Sigmoid colon (tissue), 7 donors: ENCODE data around the gene ADSL. TPM values are rescaled to one million over a fixed set of nuclear protein-coding genes. Genes with fewer than 3 reads are reported as not detected.

Source experiments
- DNase-seq: peaks from one replicate; pipeline ENCODE4 v3.0.0-alpha.2; 2019
- H3K27ac ChIP-seq, 4 donors: fragments of 200-600 bp; sonication (generic); one replicate each; pipeline ENCODE4 v1.5.1; 2016 to 2019; ENCODE audit warnings: mild to moderate bottlenecking in 1 of 4
- H3K27me3 ChIP-seq, 3 donors: fragments of 200-600 bp; sonication (generic); one replicate each; pipeline ENCODE4 v1.5.1; 2019; ENCODE audit warnings: mild to moderate bottlenecking in 1 of 3
- H3K36me3 ChIP-seq, 4 donors: fragments of 200-600 bp; sonication (generic); one replicate each; pipeline ENCODE4 v1.5.1; 2016 to 2019
- H3K4me1 ChIP-seq, 4 donors: fragments of 200-600 bp; sonication (generic); one replicate each; pipeline ENCODE4 v1.5.1; 2017 to 2019
- H3K4me3 ChIP-seq, 4 donors: fragments of 200-600 bp; sonication (generic); one replicate each; pipeline ENCODE4 v1.5.1; 2017 to 2019; ENCODE audit warnings: mild to moderate bottlenecking in 2 of 4, moderate library complexity in 1 of 4
- H3K9me3 ChIP-seq, 4 donors: fragments of 200-600 bp in 3 of 4; sonication (generic) in 3 of 4; one replicate each; pipeline versions ENCODE4 v1.5.1 to v1.6.1; 2013 to 2019
- CTCF ChIP-seq, 4 experiments: fragments of 450-650 bp in 3 of 4; fragments of 200-600 bp in 1 of 4; IDR thresholded peaks; one replicate each; pipeline ENCODE4 v1.5.1; 2016 to 2019; ENCODE audit warnings: antibody characterized with exemption in 4 of 4, mild to moderate bottlenecking in 3 of 4, moderate library complexity in 2 of 4
- EP300 ChIP-seq, 4 donors: sonication (generic); formaldehyde crosslinking; IDR thresholded peaks; one replicate each; pipeline ENCODE4 v1.6.1; 2017; ENCODE audit warnings: antibody characterized with exemption in 4 of 4
- POLR2A ChIP-seq, 2 donors: fragments of 450-650 bp; IDR thresholded peaks; one replicate each; pipeline ENCODE4 v1.6.1; 2016; ENCODE audit warnings: antibody characterized with exemption in 2 of 2, mild to moderate bottlenecking in 2 of 2, moderate library complexity in 2 of 2
- POLR2AphosphoS5 ChIP-seq, 4 donors: sonication (generic); formaldehyde crosslinking; IDR thresholded peaks; one replicate each; pipeline ENCODE4 v1.6.1; 2017; ENCODE audit warnings: antibody characterized with exemption in 4 of 4
- WGBS, 2 donors: extraction: QIAGEN DNeasy Blood & Tissue Kit; methylation state at CpG; one replicate each; pipeline ENCODE4 v1.1.7; 2013; 5-methylcytosine and 5-hydroxymethylcytosine counted together
- intact Hi-C: fragments of 100-400 bp; cut with DNase I; formaldehyde crosslinking; loops from one replicate; pipeline ENCODE4 v1.15.1; 2023
- polyA plus RNA-seq, 3 donors: library from polyadenylated mRNA; stranded (reverse); fragments of 200-250 nt; gene quantifications; one replicate each; pipeline ENCODE4 v1.2.3, GENCODE V29; 2013
- total RNA-seq, 4 donors: library from RNA; depleted of rRNA; stranded (reverse); fragments of >200 nt; gene quantifications; one replicate each; pipeline ENCODE4 v1.1.0, GENCODE V29; 2016
- donor health status: healthy with polysubstance abuse.
- donor health status: Bipolar disorder and iron deficiency.
- donor health status: healthy.

Gene ADSL
- total and polyA plus RNA-seq, 7 donors, result 34.0 to 469 (median 86.7) TPM

DNA sequence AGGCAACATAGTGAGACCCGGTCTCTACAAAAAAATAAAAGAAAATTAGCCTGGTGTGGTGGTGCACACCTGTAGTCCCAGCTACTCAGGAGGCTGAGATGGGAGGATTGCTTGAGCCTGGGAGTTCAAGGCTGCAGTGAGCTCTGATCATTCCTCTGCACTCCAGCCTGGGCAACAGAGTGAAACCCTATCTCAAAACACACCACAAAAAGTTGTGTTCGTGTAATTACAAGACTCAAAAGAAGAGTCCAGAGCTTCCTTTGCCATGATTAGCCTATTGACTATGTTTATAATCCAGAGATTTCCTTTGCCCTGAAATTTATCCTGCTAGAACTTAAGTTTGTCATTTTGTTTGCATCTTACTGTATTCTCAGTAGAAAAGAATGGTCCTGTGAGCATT, 45.1 kb downstream of the ADSL start:
- 78 to 79% methylated on average over 2 of the region's 2 CpGs for WGBS, 2 donors
- H3K27ac ChIP-seq, result no peak overlapping the region
- H3K4me1 ChIP-seq, result no peaks in the 10 kb centered on the region
- no peaks in the 10 kb centered on the region for H3K27me3 ChIP-seq
- H3K36me3 ChIP-seq, result no peaks in the 10 kb centered on the region
- no peak overlapping the region for H3K4me3 ChIP-seq
- TF ChIP-seq EP300 (IDR thresholded peaks at IDR 0.05) (no peak), CTCF (IDR thresholded peaks at IDR 0.05) (no peak), POLR2A (IDR thresholded peaks at IDR 0.05) (no peak), POLR2AphosphoS5 (IDR thresholded peaks at IDR 0.05) (no peak)
- no peaks in the 10 kb centered on the region for H3K9me3 ChIP-seq
- intact Hi-C loops, result no loop called here
- no peak for DNase-seq

- Histone ChIP-seq H3K4me1 (no peaks in the 10 kb centered on the region), H3K36me3 (no peaks in the 10 kb centered on the region), H3K9me3 (no peaks in the 10 kb centered on the region), H3K27me3 (no peaks in the 10 kb centered on the region), H3K4me3 (no peak overlapping the region), H3K27ac (no peak overlapping the region)
- intact Hi-C loops, result no loop called here
- WGBS, 2 donors, result 90 to 94% methylated on average over 2 of the region's 2 CpGs
- DNase-seq, result no peak
- TF ChIP-seq EP300 (IDR thresholded peaks at IDR 0.05) (no peak), POLR2A (IDR thresholded peaks at IDR 0.05) (no peak)
Observed at GRCh38 chr22:40392618-40393017, 46.3 kb downstream of the ADSL start.

- Histone ChIP-seq H3K4me1 (no peaks in the 10 kb centered on the region), H3K9me3 (no peaks in the 10 kb centered on the region), H3K36me3 (no peaks in the 10 kb centered on the region), H3K27me3 (no peaks in the 10 kb centered on the region), H3K4me3 (no peak overlapping the region), H3K27ac (no peak overlapping the region)
- TF ChIP-seq CTCF (IDR thresholded peaks at IDR 0.05) (no peak), EP300 (IDR thresholded peaks at IDR 0.05) (no peak), POLR2A (IDR thresholded peaks at IDR 0.05) (no peak), POLR2AphosphoS5 (IDR thresholded peaks at IDR 0.05) (no peak)
- DNase-seq, result no peak
- WGBS, 2 donors, result 52 to 76% methylated on average over 3 of the region's 3 CpGs
- intact Hi-C loops, result no loop called here
Observed at GRCh38 chr22:40394607-40395006, 48.3 kb downstream of the ADSL start.

DNA sequence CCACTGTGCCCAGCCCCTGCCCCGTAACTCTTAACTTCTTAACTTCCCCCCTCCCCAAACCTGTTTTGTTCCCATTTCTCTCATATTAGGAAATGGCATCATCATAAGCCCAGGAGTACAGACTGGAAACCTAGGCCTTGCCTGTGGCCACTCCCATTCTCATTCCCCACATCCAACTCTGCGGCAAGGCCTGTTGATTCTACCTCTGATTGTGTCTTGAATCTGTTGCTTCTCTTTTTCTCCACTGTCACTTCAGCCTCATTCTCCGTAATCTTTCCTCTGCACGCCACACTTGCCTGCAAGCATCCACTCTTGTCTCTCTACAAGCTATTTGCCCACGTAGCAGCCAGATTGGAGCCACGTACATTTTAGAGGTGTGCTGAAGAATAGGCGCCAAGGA, 49.3 kb downstream of the ADSL start:
- no peak for TF ChIP-seq POLR2A (IDR thresholded peaks at IDR 0.05)
- TF ChIP-seq POLR2AphosphoS5 (IDR thresholded peaks at IDR 0.05), result no peak
- TF ChIP-seq CTCF (IDR thresholded peaks at IDR 0.05), result no peak
- TF ChIP-seq EP300 (IDR thresholded peaks at IDR 0.05), result no peak

DNA sequence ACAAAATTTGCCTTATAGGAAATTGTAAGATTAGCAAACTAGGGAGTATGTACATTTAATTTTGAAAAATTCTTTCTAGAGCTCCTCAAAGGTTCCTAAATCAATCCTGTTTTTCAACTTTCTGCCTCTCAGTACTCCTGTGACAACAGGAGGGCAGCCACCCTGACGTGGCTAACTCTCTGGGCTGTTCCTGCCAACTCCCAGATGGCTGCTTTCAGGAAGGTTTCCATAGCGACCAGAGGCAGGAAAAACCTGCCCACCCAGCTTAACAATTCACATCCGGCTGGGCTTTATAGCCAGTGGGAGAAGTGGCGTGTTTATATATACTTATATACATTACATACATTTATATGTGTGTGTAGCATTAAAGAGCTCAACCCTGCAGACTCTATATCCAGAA, 50.6 kb downstream of the ADSL start:
- 18 to 30% methylated on average over 4 of the region's 4 CpGs for WGBS, 2 donors
- Histone ChIP-seq H3K27me3 (no peaks in the 10 kb centered on the region), H3K27ac (no peak overlapping the region), H3K4me3 (no peak overlapping the region), H3K36me3 (peaks cover 0 to 15% (median 9%) of the 10 kb centered on the region in 4 donors), H3K9me3 (no peaks in the 10 kb centered on the region), H3K4me1 (no peaks in the 10 kb centered on the region)
- DNase-seq, result no peak
- intact Hi-C loops, result no loop called here
- TF ChIP-seq POLR2A (IDR thresholded peaks at IDR 0.05), result no peak
- TF ChIP-seq EP300 (IDR thresholded peaks at IDR 0.05), result no peak
- TF ChIP-seq CTCF (IDR thresholded peaks at IDR 0.05), result no peak
- no peak for TF ChIP-seq POLR2AphosphoS5 (IDR thresholded peaks at IDR 0.05)

More for the DNA sequence above, 49.3 kb downstream of the ADSL start:
- peaks cover 0 to 2% (median under 1%) of the 10 kb centered on the region in 4 donors for H3K36me3 ChIP-seq
- no peak for DNase-seq
- intact Hi-C loops, result no loop called here
- no peaks in the 10 kb centered on the region for H3K4me1 ChIP-seq
- WGBS, 2 donors, result 85 to 95% methylated on average over 7 of the region's 7 CpGs
- no peak overlapping the region for H3K27ac ChIP-seq
- no peaks in the 10 kb centered on the region for H3K9me3 ChIP-seq
- no peaks in the 10 kb centered on the region for H3K27me3 ChIP-seq
- H3K4me3 ChIP-seq, result no peak overlapping the region
